Lower leg skin (tissue), 3 donors: Measurements from ENCODE around the gene SPARCL1.

Source experiments
- CTCF ChIP-seq, 3 donors: fragments of 450-650 bp; IDR thresholded peaks; one replicate each; pipeline ENCODE4 v1.5.1; 2016; ENCODE audit warnings: antibody characterized with exemption in 3 of 3, mild to moderate bottlenecking in 3 of 3, moderate library complexity in 2 of 3
- POLR2A ChIP-seq, 2 donors: fragments of 450-650 bp; IDR thresholded peaks; one replicate each; pipeline ENCODE4 v1.6.1; 2016 to 2017; ENCODE audit warnings: antibody characterized with exemption in 2 of 2, mild to moderate bottlenecking in 1 of 2, moderate library complexity in 1 of 2

GRCh38 chr4:87574996-87575395, 45.8 kb upstream of the SPARCL1 start:
- no peak for TF ChIP-seq CTCF (IDR thresholded peaks at IDR 0.05)
- TF ChIP-seq POLR2A (IDR thresholded peaks at IDR 0.05) = no peak
